ENCODE data around the gene TEDC1. TPM values are rescaled to one million over a fixed set of nuclear protein-coding genes. Genes with fewer than 3 reads are reported as not detected.
A peak's percentile ranks its signal among the peaks of the same experiment; 100 is the strongest.

The TEDC1 gene
- total RNA-seq, 1 experiment from 2014 or later: 17.9 TPM

- POLR2A ChIA-PET: no interaction called here
- Mint-ChIP-seq H3K27ac (no peak overlapping the region), H3K4me3 (no peak overlapping the region), H3K36me3 (no peaks in the 10 kb centered on the region), H3K4me1 (no peaks in the 10 kb centered on the region), H3K9me3 (no peaks in the 10 kb centered on the region), H3K27me3 (ENCODE audit: low read depth) (no peaks in the 10 kb centered on the region; the same call in 1 of the 2 replicates)
- ATAC-seq (no peak), DNase-seq (ENCODE audit: low spot score) (peak; percentile 8)
- no peak for TF ChIP-seq ZNF671 (CRISPR knock-in tag; IDR thresholded peaks at IDR 0.05)
- peak; percentile 36; the same call in 1 of the 2 replicates for TF ChIP-seq GABPB1 (CRISPR knock-in tag; IDR thresholded peaks at IDR 0.05)
- CTCF ChIA-PET: interaction anchor here (1.8 kb wide), 1 partner anchor 15 kb away, joined by 5 read pairs; no protein-coding TSS in a partner anchor
Measured at GRCh38 chr14:105495990-105496830, 5.2 kb downstream of the TEDC1 start.

DNA sequence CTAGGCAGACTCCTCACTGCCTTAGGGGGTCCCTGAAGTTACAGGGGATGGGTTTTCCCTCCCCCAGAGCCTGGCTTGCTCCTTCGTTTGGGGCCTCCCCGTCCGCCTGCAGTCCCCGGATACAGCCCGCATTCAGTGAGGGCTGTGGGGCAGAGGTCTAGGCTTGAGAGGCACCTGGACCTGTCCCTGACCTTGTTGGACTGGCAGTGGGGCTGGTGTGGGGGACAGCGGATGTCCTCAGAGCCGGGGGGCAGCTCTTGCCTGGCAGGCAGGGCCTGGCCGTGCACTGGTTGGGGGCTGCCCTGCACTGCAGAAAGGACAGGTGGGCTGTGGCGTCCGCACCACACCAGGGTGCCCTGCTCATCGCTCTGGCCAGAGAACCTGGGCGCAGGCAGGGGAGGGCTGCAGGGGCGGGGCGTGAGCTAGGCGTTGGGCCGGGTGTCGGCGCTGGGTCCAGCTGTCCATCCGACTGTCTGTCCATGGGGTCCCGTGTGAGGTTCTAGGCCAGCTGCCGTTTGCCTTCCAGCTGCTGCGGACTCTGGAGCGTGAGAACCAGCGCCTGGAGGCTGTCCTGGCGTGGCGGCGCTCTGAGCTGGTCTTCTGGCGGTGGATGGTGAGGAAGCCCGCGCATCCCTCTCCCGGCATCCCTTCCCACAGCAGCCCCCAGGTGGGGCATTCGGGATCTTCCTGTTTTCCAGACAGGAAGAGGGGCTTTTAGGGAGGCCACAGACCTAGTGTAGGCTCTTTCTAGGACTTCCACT lies 6.0 kb downstream of the TEDC1 start:
- H3K4me1 Mint-ChIP-seq: no peaks in the 10 kb centered on the region
- CTCF ChIA-PET: interaction anchor here (1.8 kb wide), 1 partner anchor 16 kb away, joined by 5 read pairs; no protein-coding TSS in a partner anchor
- no peaks in the 10 kb centered on the region for H3K36me3 Mint-ChIP-seq
- H3K27me3 Mint-ChIP-seq (ENCODE audit: low read depth): no peaks in the 10 kb centered on the region; the same call in 1 of the 2 replicates
- no peak for ATAC-seq
- TF ChIP-seq FOXJ3 (CRISPR knock-in tag; IDR thresholded peaks at IDR 0.05; ENCODE audit: borderline replicate concordance) (no peak), ATF1 (CRISPR knock-in tag; IDR thresholded peaks at IDR 0.05) (no peak)
- POLR2A ChIA-PET: no interaction called here
- no peak overlapping the region for H3K4me3 Mint-ChIP-seq
- no peak overlapping the region for H3K27ac Mint-ChIP-seq
- peak; percentile 8 for DNase-seq (ENCODE audit: low spot score)
- no peaks in the 10 kb centered on the region for H3K9me3 Mint-ChIP-seq

DNA sequence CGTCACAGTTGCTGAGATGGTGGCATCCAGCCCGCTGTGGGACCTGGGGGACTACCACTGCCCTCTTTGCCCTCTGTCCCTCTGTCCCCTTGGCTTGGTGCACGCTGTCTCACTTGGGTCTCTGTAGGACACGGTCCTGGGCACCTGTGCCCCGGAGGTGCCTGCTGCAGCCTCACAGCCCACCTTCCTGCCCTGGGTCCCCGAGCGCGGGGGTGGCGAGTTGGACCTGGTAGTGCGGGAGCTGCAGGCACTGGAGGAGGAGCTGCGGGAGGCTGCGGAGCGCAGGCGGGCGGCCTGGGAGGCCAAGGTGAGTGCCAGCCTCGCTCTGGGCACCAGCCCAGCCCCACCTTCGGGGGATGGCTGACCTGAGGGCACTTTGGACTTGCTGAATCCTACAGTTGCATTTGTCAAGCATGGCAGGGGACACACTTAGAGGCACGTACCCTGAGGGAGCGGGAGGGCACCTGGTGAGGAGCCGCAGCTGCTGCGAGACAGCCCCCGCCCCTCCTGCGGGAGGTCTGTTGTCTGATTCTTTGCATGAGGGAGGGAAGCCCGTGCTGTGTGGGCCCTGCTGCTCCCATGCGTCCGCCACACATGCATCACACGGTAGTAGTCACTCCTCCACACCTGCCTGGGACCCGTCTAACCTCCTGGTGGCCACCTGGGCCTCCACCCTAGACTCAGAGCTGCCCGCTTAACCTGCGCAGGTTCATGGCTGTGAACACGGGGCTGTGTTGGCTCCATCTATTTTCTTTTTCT lies 6.8 kb downstream of the TEDC1 start:
- Mint-ChIP-seq H3K36me3 (no peaks in the 10 kb centered on the region), H3K9me3 (no peaks in the 10 kb centered on the region), H3K4me3 (no peak overlapping the region), H3K27me3 (ENCODE audit: low read depth) (no peaks in the 10 kb centered on the region; the same call in 1 of the 2 replicates), H3K4me1 (no peaks in the 10 kb centered on the region), H3K27ac (no peak overlapping the region)
- ATAC-seq: no peak
- CTCF ChIA-PET: interaction anchor here (2.1 kb wide), 1 partner anchor 17 kb away, joined by 7 read pairs; no protein-coding TSS in a partner anchor
- DNase-seq (ENCODE audit: low spot score): no peak
- POLR2A ChIA-PET: no interaction called here
- no peak for TF ChIP-seq SOX15 (CRISPR knock-in tag; IDR thresholded peaks at IDR 0.05)
- no peak for TF ChIP-seq SP1 (CRISPR knock-in tag; conservative IDR thresholded peaks at IDR 0.05)
- TF ChIP-seq, protein P1, sequence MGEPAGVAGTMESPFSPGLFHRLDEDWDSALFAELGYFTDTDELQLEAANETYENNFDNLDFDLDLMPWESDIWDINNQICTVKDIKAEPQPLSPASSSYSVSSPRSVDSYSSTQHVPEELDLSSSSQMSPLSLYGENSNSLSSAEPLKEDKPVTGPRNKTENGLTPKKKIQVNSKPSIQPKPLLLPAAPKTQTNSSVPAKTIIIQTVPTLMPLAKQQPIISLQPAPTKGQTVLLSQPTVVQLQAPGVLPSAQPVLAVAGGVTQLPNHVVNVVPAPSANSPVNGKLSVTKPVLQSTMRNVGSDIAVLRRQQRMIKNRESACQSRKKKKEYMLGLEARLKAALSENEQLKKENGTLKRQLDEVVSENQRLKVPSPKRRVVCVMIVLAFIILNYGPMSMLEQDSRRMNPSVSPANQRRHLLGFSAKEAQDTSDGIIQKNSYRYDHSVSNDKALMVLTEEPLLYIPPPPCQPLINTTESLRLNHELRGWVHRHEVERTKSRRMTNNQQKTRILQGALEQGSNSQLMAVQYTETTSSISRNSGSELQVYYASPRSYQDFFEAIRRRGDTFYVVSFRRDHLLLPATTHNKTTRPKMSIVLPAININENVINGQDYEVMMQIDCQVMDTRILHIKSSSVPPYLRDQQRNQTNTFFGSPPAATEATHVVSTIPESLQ (CRISPR knock-in tag; IDR thresholded peaks at IDR 0.05): no peak
- no peak for TF ChIP-seq RORB (CRISPR knock-in tag; IDR thresholded peaks at IDR 0.05)
- no peak for TF ChIP-seq ETV6 (CRISPR knock-in tag; IDR thresholded peaks at IDR 0.05)
- TF ChIP-seq ZNF121 (CRISPR knock-in tag; IDR thresholded peaks at IDR 0.05): no peak
- TF ChIP-seq PRRX2 (CRISPR knock-in tag; IDR thresholded peaks at IDR 0.05): no peak
- TF ChIP-seq JUN (CRISPR knock-in tag; IDR thresholded peaks at IDR 0.05): no peak
- TF ChIP-seq ZNF263 (CRISPR knock-in tag; IDR thresholded peaks at IDR 0.05; ENCODE audit: low read depth): no peak
- TF ChIP-seq TCF7 (CRISPR knock-in tag; IDR thresholded peaks at IDR 0.05; ENCODE audit: low read depth): no peak
- TF ChIP-seq, protein P2, sequence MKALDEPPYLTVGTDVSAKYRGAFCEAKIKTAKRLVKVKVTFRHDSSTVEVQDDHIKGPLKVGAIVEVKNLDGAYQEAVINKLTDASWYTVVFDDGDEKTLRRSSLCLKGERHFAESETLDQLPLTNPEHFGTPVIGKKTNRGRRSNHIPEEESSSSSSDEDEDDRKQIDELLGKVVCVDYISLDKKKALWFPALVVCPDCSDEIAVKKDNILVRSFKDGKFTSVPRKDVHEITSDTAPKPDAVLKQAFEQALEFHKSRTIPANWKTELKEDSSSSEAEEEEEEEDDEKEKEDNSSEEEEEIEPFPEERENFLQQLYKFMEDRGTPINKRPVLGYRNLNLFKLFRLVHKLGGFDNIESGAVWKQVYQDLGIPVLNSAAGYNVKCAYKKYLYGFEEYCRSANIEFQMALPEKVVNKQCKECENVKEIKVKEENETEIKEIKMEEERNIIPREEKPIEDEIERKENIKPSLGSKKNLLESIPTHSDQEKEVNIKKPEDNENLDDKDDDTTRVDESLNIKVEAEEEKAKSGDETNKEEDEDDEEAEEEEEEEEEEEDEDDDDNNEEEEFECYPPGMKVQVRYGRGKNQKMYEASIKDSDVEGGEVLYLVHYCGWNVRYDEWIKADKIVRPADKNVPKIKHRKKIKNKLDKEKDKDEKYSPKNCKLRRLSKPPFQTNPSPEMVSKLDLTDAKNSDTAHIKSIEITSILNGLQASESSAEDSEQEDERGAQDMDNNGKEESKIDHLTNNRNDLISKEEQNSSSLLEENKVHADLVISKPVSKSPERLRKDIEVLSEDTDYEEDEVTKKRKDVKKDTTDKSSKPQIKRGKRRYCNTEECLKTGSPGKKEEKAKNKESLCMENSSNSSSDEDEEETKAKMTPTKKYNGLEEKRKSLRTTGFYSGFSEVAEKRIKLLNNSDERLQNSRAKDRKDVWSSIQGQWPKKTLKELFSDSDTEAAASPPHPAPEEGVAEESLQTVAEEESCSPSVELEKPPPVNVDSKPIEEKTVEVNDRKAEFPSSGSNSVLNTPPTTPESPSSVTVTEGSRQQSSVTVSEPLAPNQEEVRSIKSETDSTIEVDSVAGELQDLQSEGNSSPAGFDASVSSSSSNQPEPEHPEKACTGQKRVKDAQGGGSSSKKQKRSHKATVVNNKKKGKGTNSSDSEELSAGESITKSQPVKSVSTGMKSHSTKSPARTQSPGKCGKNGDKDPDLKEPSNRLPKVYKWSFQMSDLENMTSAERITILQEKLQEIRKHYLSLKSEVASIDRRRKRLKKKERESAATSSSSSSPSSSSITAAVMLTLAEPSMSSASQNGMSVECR (CRISPR knock-in tag; IDR thresholded peaks at IDR 0.05; ENCODE audit: borderline replicate concordance): no peak
- no peak for TF ChIP-seq IRF2 (CRISPR knock-in tag; IDR thresholded peaks at IDR 0.05; ENCODE audit: borderline replicate concordance, low read depth)
- TF ChIP-seq NR1H2 (CRISPR knock-in tag; IDR thresholded peaks at IDR 0.05): no peak
- no peak for TF ChIP-seq CREM (CRISPR knock-in tag; IDR thresholded peaks at IDR 0.05)
- no peak for TF ChIP-seq ZBTB21 (CRISPR knock-in tag; IDR thresholded peaks at IDR 0.05; ENCODE audit: borderline replicate concordance)
- no peak for TF ChIP-seq TP53 (CRISPR knock-in tag; IDR thresholded peaks at IDR 0.05)
- TF ChIP-seq, protein P3, sequence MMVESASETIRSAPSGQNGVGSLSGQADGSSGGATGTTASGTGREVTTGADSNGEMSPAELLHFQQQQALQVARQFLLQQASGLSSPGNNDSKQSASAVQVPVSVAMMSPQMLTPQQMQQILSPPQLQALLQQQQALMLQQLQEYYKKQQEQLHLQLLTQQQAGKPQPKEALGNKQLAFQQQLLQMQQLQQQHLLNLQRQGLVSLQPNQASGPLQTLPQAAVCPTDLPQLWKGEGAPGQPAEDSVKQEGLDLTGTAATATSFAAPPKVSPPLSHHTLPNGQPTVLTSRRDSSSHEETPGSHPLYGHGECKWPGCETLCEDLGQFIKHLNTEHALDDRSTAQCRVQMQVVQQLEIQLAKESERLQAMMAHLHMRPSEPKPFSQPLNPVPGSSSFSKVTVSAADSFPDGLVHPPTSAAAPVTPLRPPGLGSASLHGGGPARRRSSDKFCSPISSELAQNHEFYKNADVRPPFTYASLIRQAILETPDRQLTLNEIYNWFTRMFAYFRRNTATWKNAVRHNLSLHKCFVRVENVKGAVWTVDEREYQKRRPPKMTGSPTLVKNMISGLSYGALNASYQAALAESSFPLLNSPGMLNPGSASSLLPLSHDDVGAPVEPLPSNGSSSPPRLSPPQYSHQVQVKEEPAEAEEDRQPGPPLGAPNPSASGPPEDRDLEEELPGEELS (CRISPR knock-in tag; IDR thresholded peaks at IDR 0.05): no peak
- no peak for TF ChIP-seq OVOL2 (CRISPR knock-in tag; IDR thresholded peaks at IDR 0.05; ENCODE audit: borderline replicate concordance)
- no peak for TF ChIP-seq HMGA2 (CRISPR knock-in tag; IDR thresholded peaks at IDR 0.05)
